Measurements from ENCODE around the gene WDR12. TPM values are rescaled to one million over a fixed set of nuclear protein-coding genes. Genes with fewer than 3 reads are reported as not detected.

Gene WDR12
- total and polyA plus RNA-seq, 2 of the 4 experiments (the other 2 are of a cell fraction) = 8.6 to 17.0 TPM

GRCh38 chr2:202938960-202939359, 27.5 kb upstream of the WDR12 start:
- no peak overlapping the region for H2AFZ ChIP-seq (replicated peaks; ENCODE audit: low read length, poor library complexity)
- ATAC-seq (ENCODE audit: low read depth) (no peak), DNase-seq (no peak)
- H3K56ac ChIP-seq (ENCODE audit: extremely low read depth, insufficient read depth, low read length) = no peak overlapping the region
- dilution Hi-C loops (cut with HindIII; ENCODE audit: low sequenced_read_pairs, unreplicated experiment) = no loop called here
- H3K4me3 ChIP-seq (ENCODE audit: insufficient read depth, low read depth, low read length) = no peak overlapping the region
- H3K4me2 ChIP-seq (ENCODE audit: low read depth, low read length) = no peak overlapping the region
- no peak overlapping the region for H2BK20ac ChIP-seq (ENCODE audit: low read depth, low read length)
- no peak overlapping the region for H2BK15ac ChIP-seq (ENCODE audit: low read depth, low read length)
- in situ Hi-C loops (cut with MboI; ENCODE audit: low sequenced_read_pairs) = no loop called here
- intact Hi-C loops (cut with micrococcal nuclease) = no loop called here
- no peak overlapping the region for H4K8ac ChIP-seq (ENCODE audit: low read depth in 2 of 2, low read length in 2 of 2)
- no peak overlapping the region for H2AK9ac ChIP-seq (replicated peaks; ENCODE audit: low read depth, low read length, poor library complexity)
- H2BK120ac ChIP-seq (ENCODE audit: low read depth, low read length) = no peak overlapping the region
- no peaks in the 10 kb centered on the region for H3K9me3 ChIP-seq (ENCODE audit: control insufficient read depth, insufficient read depth, low read length)
- BruUV-seq (replicated peaks) = no TSS peak
- H3K14ac ChIP-seq (replicated peaks; ENCODE audit: low read depth, low read length) = no peak overlapping the region
- H3K23ac ChIP-seq (ENCODE audit: low read depth, low read length) = no peak overlapping the region
- peaks cover 3% of the 10 kb centered on the region; the same call in 1 of the 2 replicates for H3K9me1 ChIP-seq (ENCODE audit: insufficient read depth, low read length)
- no peak overlapping the region for H3K4ac ChIP-seq (ENCODE audit: low read depth, low read length)
- TF ChIP-seq RCOR1 (IDR thresholded peaks at IDR 0.05; ENCODE audit: insufficient replicate concordance, low read length) (no peak), USF2 (IDR thresholded peaks at IDR 0.05; ENCODE audit: low read depth, low read length) (no peak), BHLHE40 (IDR thresholded peaks at IDR 0.05; ENCODE audit: low read depth, low read length) (no peak), FOS (IDR thresholded peaks at IDR 0.05; ENCODE audit: low read depth, low read length) (no peak)
- H2BK5ac ChIP-seq (ENCODE audit: low read depth, low read length, poor library complexity, severe bottlenecking) = no peak overlapping the region
- H4K91ac ChIP-seq (ENCODE audit: insufficient read depth, low read depth, low read length) = no peak overlapping the region
- no peaks in the 10 kb centered on the region for H3K27me3 ChIP-seq (ENCODE audit: control insufficient read depth, insufficient read depth, low read length)
- ChIA-PET POLR2A (ENCODE audit: unreplicated experiment) (no interaction called here), CTCF (no interaction called here)
- no peak overlapping the region for H3K27ac ChIP-seq (ENCODE audit: insufficient read depth, low read length)
- H2AK5ac ChIP-seq (ENCODE audit: low read depth, low read length) = no peak overlapping the region
- H4K5ac ChIP-seq (ENCODE audit: low read depth, low read length) = no peak overlapping the region
- no peaks in the 10 kb centered on the region for H3K4me1 ChIP-seq (ENCODE audit: control insufficient read depth, insufficient read depth, low read length)
- no peaks in the 10 kb centered on the region for H4K20me1 ChIP-seq (ENCODE audit: insufficient read depth, low read length)
- peaks cover 4% of the 10 kb centered on the region; the same call in 1 of the 2 replicates for H3K36me3 ChIP-seq (ENCODE audit: control insufficient read depth, insufficient read depth, low read length)
- no peaks in the 10 kb centered on the region for H3K79me1 ChIP-seq (ENCODE audit: low read depth in 1 of 2, low read length in 2 of 2)
- no peak overlapping the region for H3K9ac ChIP-seq (ENCODE audit: low read depth, low read length)
- no peak overlapping the region for H3K18ac ChIP-seq (ENCODE audit: low read depth, low read length)
- no CpG with 5 or more reads among the region's 3 CpGs for whole genome bisulfite sequencing, 2 experiments (ENCODE audit: extremely low coverage in 2 of 2, insufficient read length in 1 of 2)
